Measurements from ENCODE around the gene FBXO9.

FBXO9 gene

DNA sequence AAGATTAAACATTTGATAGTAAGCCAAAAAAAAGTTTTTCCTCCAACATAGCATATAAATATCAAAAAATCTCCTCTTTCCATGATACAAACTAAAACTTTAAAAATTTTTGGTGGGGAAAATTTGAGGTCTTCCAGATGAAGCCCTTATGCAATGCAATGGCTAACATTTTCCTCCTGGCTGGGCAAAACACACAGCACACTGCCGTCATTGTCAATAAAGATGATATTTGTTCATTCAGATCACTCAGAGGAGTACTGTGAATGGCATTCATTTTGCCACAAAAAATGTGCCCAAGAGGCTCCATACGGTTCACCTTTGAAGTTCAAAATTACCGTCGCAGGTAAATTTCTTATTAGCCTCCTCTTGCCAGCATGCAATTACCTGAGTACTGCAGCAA is 33.9 kb upstream of the FBXO9 start:
- H3K27ac ChIP-seq (ENCODE audit: low read length): no peak overlapping the region
- no peaks in the 10 kb centered on the region for H3K27me3 ChIP-seq (ENCODE audit: control insufficient read depth, insufficient read depth, low read length)
- H3K36me3 ChIP-seq (ENCODE audit: control insufficient read depth, insufficient read depth, low read length): no peaks in the 10 kb centered on the region; the same call in 1 of the 2 replicates
- no peaks in the 10 kb centered on the region for H3K9me3 ChIP-seq (ENCODE audit: control insufficient read depth, insufficient read depth, low read length)
- no peak for DNase-seq (ENCODE audit: low read depth, low spot score)
- no CpG with 5 or more reads among the region's 4 CpGs for WGBS (ENCODE audit: insufficient coverage, insufficient read length)
- no peaks in the 10 kb centered on the region for H3K4me1 ChIP-seq (ENCODE audit: control insufficient read depth, insufficient read depth, low read length)
- H3K4me3 ChIP-seq (ENCODE audit: low read length): no peak overlapping the region

DNA sequence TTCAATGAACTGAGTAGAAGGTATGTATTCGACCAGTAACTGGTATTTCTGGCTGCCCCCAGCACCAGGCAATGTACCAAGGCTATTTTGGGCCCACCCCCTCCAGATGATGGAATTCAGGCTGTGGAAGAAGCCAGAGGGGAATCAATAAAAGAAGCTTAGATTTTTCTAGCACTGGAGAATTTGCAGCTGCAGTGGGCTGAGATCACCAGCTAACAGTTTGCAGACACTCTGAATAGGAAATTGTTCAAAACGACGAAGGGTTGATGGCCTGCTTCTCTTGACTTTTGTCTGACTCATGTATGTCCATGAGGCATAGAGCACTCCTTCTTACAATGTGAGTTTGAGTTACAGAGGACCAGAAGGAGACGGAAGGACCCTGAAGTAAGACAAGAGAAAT is 32.4 kb upstream of the FBXO9 start:
- no CpG with 5 or more reads among the region's 4 CpGs for WGBS (ENCODE audit: insufficient coverage, insufficient read length)
- H3K27me3 ChIP-seq (ENCODE audit: control insufficient read depth, insufficient read depth, low read length): no peaks in the 10 kb centered on the region
- no peaks in the 10 kb centered on the region for H3K9me3 ChIP-seq (ENCODE audit: control insufficient read depth, insufficient read depth, low read length)
- no peaks in the 10 kb centered on the region for H3K4me1 ChIP-seq (ENCODE audit: control insufficient read depth, insufficient read depth, low read length)
- H3K27ac ChIP-seq (ENCODE audit: low read length): no peak overlapping the region
- no peaks in the 10 kb centered on the region; the same call in 1 of the 2 replicates for H3K36me3 ChIP-seq (ENCODE audit: control insufficient read depth, insufficient read depth, low read length)
- H3K4me3 ChIP-seq (ENCODE audit: low read length): no peak overlapping the region
- DNase-seq (ENCODE audit: low read depth, low spot score): no peak

DNA sequence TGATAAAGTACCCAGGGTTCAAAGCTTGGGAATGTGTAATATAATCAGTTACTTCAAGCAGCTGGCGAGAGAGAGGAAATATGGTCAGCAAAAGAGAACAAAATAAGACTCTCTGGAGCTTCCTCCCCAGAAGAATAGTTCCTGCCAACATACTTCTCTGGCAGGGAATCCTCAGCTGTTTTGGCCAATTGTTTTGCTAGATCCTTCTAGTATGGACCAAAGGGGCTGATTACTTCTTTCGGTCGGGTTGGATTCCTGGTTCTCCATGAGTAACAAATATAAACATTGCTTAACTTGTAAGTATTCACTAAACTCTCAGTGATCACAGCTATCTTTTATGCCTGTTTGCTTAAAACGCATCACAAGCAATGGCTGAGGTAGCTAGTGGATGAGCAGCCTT is 31.4 kb upstream of the FBXO9 start:
- H3K4me1 ChIP-seq (ENCODE audit: control insufficient read depth, insufficient read depth, low read length): no peaks in the 10 kb centered on the region
- H3K4me3 ChIP-seq (ENCODE audit: low read length): no peak overlapping the region
- H3K27ac ChIP-seq (ENCODE audit: low read length): no peak overlapping the region
- H3K9me3 ChIP-seq (ENCODE audit: control insufficient read depth, insufficient read depth, low read length): no peaks in the 10 kb centered on the region
- no peaks in the 10 kb centered on the region for H3K36me3 ChIP-seq (ENCODE audit: control insufficient read depth, insufficient read depth, low read length)
- no peak for DNase-seq (ENCODE audit: low read depth, low spot score)
- no CpG with 5 or more reads among the region's 4 CpGs for WGBS (ENCODE audit: insufficient coverage, insufficient read length)
- no peaks in the 10 kb centered on the region for H3K27me3 ChIP-seq (ENCODE audit: control insufficient read depth, insufficient read depth, low read length)

GRCh38 chr6:53035549-53036213 is 29.5 kb upstream of the FBXO9 start:
- no peaks in the 10 kb centered on the region for H3K36me3 ChIP-seq (ENCODE audit: control insufficient read depth, insufficient read depth, low read length)
- no peaks in the 10 kb centered on the region for H3K9me3 ChIP-seq (ENCODE audit: control insufficient read depth, insufficient read depth, low read length)
- DNase-seq (ENCODE audit: low read depth, low spot score): no peak
- no peaks in the 10 kb centered on the region for H3K27me3 ChIP-seq (ENCODE audit: control insufficient read depth, insufficient read depth, low read length)
- no peak overlapping the region for H3K4me3 ChIP-seq (ENCODE audit: low read length)
- no peaks in the 10 kb centered on the region for H3K4me1 ChIP-seq (ENCODE audit: control insufficient read depth, insufficient read depth, low read length)
- no CpG with 5 or more reads among the region's 8 CpGs for WGBS (ENCODE audit: insufficient coverage, insufficient read length)
- H3K27ac ChIP-seq (ENCODE audit: low read length): no peak overlapping the region

DNA sequence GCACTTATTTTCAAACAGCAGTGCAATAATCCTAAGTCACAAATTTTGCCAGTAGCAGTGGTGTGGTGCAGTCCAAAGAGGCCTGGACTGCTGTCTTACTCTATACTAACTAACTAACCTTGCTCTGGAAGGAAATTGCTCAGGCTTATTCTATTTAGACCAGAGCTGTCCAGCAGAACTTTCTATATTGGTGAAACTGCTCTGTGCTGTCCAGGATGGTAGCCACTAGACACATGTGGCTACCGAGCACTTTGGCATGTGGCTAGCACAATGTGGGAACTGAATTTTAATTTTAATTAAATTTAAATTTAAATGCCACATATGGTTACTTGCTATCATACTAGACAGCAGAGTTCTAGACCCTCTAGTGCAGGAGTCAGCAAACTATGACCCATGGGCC is 27.1 kb upstream of the FBXO9 start:
- WGBS (ENCODE audit: insufficient coverage, insufficient read length): no CpG with 5 or more reads among the region's 1 CpG
- no peak overlapping the region for H3K27ac ChIP-seq (ENCODE audit: low read length)
- no peak for DNase-seq (ENCODE audit: low read depth, low spot score)
- H3K9me3 ChIP-seq (ENCODE audit: control insufficient read depth, insufficient read depth, low read length): no peaks in the 10 kb centered on the region
- H3K4me3 ChIP-seq (ENCODE audit: low read length): no peak overlapping the region
- H3K27me3 ChIP-seq (ENCODE audit: control insufficient read depth, insufficient read depth, low read length): no peaks in the 10 kb centered on the region
- no peaks in the 10 kb centered on the region for H3K4me1 ChIP-seq (ENCODE audit: control insufficient read depth, insufficient read depth, low read length)
- H3K36me3 ChIP-seq (ENCODE audit: control insufficient read depth, insufficient read depth, low read length): no peaks in the 10 kb centered on the region

DNA sequence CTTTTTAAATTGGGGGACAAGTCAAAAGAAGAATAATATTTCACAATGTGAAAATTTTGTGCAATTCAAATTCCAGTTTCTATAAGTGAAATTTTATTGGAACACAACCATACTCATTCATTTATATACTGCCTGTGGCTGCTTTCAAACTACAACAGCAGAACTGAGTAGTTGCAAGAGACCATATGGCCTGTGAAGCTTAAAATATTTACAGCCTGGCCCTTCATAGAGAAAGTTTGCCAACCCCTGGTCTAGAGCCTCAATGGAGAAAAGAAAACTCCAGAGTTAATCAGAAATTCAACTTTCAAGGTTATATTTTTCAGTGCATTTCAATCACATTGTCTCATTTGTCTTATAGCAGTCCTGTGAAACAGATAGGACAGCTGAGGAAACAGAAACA is 26.6 kb upstream of the FBXO9 start:
- DNase-seq (ENCODE audit: low read depth, low spot score): no peak
- Histone ChIP-seq H3K27ac (ENCODE audit: low read length) (no peak overlapping the region), H3K36me3 (ENCODE audit: control insufficient read depth, insufficient read depth, low read length) (no peaks in the 10 kb centered on the region), H3K9me3 (ENCODE audit: control insufficient read depth, insufficient read depth, low read length) (no peaks in the 10 kb centered on the region), H3K4me3 (ENCODE audit: low read length) (no peak overlapping the region), H3K4me1 (ENCODE audit: control insufficient read depth, insufficient read depth, low read length) (no peaks in the 10 kb centered on the region), H3K27me3 (ENCODE audit: control insufficient read depth, insufficient read depth, low read length) (no peaks in the 10 kb centered on the region)

DNA sequence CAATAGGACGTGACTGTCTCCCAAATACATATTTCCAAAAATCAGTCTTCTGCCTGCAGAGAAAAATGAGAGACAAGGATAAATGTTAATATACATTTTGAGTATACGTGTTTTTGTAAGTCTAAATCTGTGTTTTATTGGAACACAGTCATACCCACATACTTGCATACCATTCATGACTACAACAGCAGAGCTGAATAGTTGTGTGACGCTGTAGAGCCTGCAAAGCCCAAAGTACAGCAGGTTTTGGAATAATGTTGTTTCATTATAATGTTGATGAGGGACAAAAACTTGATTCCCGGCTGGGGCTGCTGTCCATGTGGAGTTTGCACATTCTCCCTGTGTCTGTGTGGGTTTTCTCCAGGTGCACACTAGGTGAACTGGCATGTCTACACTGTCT is 23.8 kb upstream of the FBXO9 start:
- H3K27ac ChIP-seq (ENCODE audit: low read length): no peak overlapping the region
- no CpG with 5 or more reads among the region's 4 CpGs for WGBS (ENCODE audit: insufficient coverage, insufficient read length)

GRCh38 chr6:53042112-53042511 is 23.1 kb upstream of the FBXO9 start:
- Histone ChIP-seq H3K27me3 (ENCODE audit: control insufficient read depth, insufficient read depth, low read length) (no peaks in the 10 kb centered on the region), H3K9me3 (ENCODE audit: control insufficient read depth, insufficient read depth, low read length) (no peaks in the 10 kb centered on the region), H3K27ac (ENCODE audit: low read length) (no peak overlapping the region), H3K4me3 (ENCODE audit: low read length) (no peak overlapping the region), H3K36me3 (ENCODE audit: control insufficient read depth, insufficient read depth, low read length) (no peaks in the 10 kb centered on the region), H3K4me1 (ENCODE audit: control insufficient read depth, insufficient read depth, low read length) (no peaks in the 10 kb centered on the region)
- no peak for DNase-seq (ENCODE audit: low read depth, low spot score)
- WGBS (ENCODE audit: insufficient coverage, insufficient read length): no CpG with 5 or more reads among the region's 4 CpGs

More for the DNA sequence above, 23.8 kb upstream of the FBXO9 start:
- DNase-seq (ENCODE audit: low read depth, low spot score): no peak
- no peaks in the 10 kb centered on the region for H3K9me3 ChIP-seq (ENCODE audit: control insufficient read depth, insufficient read depth, low read length)
- H3K36me3 ChIP-seq (ENCODE audit: control insufficient read depth, insufficient read depth, low read length): no peaks in the 10 kb centered on the region
- H3K4me1 ChIP-seq (ENCODE audit: control insufficient read depth, insufficient read depth, low read length): no peaks in the 10 kb centered on the region
- no peak overlapping the region for H3K4me3 ChIP-seq (ENCODE audit: low read length)
- no peaks in the 10 kb centered on the region for H3K27me3 ChIP-seq (ENCODE audit: control insufficient read depth, insufficient read depth, low read length)

DNA sequence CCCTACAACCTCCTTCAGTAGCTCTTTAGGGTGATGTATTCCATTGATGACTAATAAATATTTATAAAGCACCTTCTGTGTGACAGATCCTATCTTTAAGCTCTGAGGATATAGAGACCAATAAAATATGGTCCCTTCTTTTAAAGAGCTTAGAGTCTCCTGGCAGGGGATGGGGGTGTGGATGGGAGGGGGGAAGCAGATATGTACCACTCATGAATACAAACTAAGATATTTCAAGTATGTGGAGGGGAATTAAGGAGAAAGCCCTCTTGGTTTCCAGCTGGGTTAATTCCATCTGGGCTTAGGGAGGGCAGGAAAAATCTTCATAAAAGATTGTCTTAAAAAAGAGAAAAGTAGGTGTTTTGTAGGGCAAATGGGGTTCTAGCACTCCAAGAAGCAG is 21.6 kb upstream of the FBXO9 start:
- no peak for DNase-seq (ENCODE audit: low read depth, low spot score)
- H3K9me3 ChIP-seq (ENCODE audit: control insufficient read depth, insufficient read depth, low read length): no peaks in the 10 kb centered on the region
- no peak overlapping the region for H3K4me3 ChIP-seq (ENCODE audit: low read length)
- no peaks in the 10 kb centered on the region for H3K4me1 ChIP-seq (ENCODE audit: control insufficient read depth, insufficient read depth, low read length)
- no peaks in the 10 kb centered on the region for H3K27me3 ChIP-seq (ENCODE audit: control insufficient read depth, insufficient read depth, low read length)
- H3K36me3 ChIP-seq (ENCODE audit: control insufficient read depth, insufficient read depth, low read length): no peaks in the 10 kb centered on the region
- no peak overlapping the region for H3K27ac ChIP-seq (ENCODE audit: low read length)

DNA sequence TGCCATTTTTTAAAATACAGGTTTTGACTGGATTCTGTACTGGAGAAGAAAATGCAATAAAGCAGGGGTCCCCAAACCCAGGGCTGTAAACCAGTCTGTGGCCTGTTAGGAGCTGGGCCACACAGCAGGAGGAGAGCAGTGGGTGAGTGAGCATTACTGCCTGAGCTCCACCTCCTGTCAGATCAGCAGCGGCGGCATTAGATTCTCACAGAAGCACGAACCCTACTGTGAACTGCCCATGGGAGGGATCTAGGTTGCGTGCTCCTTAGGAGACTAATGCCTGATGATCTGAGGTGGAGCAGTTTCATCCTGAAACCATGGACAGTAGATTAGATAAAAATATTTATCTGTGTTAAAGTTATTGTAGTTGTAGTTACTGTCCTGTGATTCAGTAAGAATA is 21.1 kb upstream of the FBXO9 start:
- WGBS (ENCODE audit: insufficient coverage, insufficient read length): no CpG with 5 or more reads among the region's 4 CpGs
- H3K4me3 ChIP-seq (ENCODE audit: low read length): no peak overlapping the region
- no peaks in the 10 kb centered on the region for H3K9me3 ChIP-seq (ENCODE audit: control insufficient read depth, insufficient read depth, low read length)
- DNase-seq (ENCODE audit: low read depth, low spot score): no peak
- no peaks in the 10 kb centered on the region for H3K4me1 ChIP-seq (ENCODE audit: control insufficient read depth, insufficient read depth, low read length)
- no peak overlapping the region for H3K27ac ChIP-seq (ENCODE audit: low read length)
- H3K27me3 ChIP-seq (ENCODE audit: control insufficient read depth, insufficient read depth, low read length): no peaks in the 10 kb centered on the region
- H3K36me3 ChIP-seq (ENCODE audit: control insufficient read depth, insufficient read depth, low read length): no peaks in the 10 kb centered on the region

GRCh38 chr6:53044572-53044971 is 20.6 kb upstream of the FBXO9 start:
- Histone ChIP-seq H3K4me3 (ENCODE audit: low read length) (no peak overlapping the region), H3K27me3 (ENCODE audit: control insufficient read depth, insufficient read depth, low read length) (no peaks in the 10 kb centered on the region), H3K4me1 (ENCODE audit: control insufficient read depth, insufficient read depth, low read length) (no peaks in the 10 kb centered on the region), H3K27ac (ENCODE audit: low read length) (no peak overlapping the region), H3K9me3 (ENCODE audit: control insufficient read depth, insufficient read depth, low read length) (no peaks in the 10 kb centered on the region), H3K36me3 (ENCODE audit: control insufficient read depth, insufficient read depth, low read length) (no peaks in the 10 kb centered on the region)
- WGBS (ENCODE audit: insufficient coverage, insufficient read length): no CpG with 5 or more reads among the region's 4 CpGs
- no peak for DNase-seq (ENCODE audit: low read depth, low spot score)

All from iPS DF 6.9 (cell line).